GM21786 (cell line): Measurements from ENCODE around the gene PLCB2.

Experiments used
- ATAC-seq: cut with Tn5 transposase; IDR thresholded peaks from one replicate; pipeline ENCODE4 v1.9.1; 2021; ENCODE audit not compliant: unreplicated experiment

Gene PLCB2, protein sequence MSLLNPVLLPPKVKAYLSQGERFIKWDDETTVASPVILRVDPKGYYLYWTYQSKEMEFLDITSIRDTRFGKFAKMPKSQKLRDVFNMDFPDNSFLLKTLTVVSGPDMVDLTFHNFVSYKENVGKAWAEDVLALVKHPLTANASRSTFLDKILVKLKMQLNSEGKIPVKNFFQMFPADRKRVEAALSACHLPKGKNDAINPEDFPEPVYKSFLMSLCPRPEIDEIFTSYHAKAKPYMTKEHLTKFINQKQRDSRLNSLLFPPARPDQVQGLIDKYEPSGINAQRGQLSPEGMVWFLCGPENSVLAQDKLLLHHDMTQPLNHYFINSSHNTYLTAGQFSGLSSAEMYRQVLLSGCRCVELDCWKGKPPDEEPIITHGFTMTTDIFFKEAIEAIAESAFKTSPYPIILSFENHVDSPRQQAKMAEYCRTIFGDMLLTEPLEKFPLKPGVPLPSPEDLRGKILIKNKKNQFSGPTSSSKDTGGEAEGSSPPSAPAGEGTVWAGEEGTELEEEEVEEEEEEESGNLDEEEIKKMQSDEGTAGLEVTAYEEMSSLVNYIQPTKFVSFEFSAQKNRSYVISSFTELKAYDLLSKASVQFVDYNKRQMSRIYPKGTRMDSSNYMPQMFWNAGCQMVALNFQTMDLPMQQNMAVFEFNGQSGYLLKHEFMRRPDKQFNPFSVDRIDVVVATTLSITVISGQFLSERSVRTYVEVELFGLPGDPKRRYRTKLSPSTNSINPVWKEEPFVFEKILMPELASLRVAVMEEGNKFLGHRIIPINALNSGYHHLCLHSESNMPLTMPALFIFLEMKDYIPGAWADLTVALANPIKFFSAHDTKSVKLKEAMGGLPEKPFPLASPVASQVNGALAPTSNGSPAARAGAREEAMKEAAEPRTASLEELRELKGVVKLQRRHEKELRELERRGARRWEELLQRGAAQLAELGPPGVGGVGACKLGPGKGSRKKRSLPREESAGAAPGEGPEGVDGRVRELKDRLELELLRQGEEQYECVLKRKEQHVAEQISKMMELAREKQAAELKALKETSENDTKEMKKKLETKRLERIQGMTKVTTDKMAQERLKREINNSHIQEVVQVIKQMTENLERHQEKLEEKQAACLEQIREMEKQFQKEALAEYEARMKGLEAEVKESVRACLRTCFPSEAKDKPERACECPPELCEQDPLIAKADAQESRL

DNA sequence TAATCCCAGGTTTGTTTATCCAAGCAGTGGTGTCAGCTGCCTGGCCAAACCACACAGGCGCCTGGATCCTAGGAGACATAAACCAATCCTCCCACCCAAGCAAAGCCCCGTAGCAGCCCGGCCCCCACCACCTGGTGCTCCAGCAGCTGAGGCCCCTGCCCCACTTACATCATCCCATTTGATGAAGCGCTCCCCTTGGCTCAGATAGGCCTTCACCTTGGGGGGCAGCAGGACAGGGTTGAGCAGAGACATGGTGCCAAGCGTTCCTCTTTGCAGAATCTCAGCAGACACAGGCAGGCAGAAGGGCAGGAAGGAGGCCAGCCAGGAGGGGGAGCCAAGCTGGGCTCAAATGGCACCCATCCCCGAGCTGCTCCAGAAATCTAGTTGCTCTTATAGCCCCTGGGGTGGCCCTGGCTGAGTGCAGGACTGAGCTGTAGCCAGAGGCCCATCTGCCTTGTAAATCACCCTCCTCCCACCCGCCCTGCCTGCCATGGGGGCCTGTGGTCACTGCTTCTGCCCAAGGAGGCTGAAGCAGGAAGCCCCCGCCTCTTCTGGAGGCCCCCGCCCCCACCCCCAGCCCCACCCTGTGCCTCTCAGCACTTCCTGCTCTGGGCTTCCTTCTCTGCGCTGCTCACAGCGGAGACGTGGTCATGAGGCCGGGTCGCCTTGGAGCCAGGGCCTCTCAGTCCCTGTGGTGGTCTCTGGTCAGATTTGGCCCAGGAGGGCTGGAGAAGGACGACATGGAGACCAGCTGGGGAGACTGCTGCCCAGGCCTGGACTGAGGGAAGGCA, at the start of gene PLCB2:
Gene PLCB2, minus strand, starts transcription at position 515 of the 791 bp plus-strand sequence. Its CDS starts 263 bp downstream, at position 252.
- peak; percentile 54 for ATAC-seq

DNA sequence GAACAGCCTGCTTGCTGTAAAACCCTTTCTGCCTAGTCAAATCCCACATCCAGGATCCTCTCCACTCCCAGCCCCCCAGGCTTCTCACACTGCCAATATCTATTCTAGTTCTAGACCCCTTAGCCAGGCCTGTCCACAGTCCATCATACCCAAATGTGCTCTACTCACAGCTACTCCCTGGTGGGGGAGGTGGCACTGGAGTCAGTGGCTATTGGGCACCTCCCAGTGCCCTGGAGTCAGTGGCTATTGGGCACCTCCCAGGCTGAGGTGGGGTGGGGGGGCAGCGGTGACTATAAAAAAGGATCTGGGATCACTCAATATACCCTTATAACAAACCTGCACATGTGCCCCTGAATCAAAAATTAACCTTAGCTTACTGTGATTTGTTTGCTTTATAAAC, 49.5 kb upstream of the PLCB2 start:
- ATAC-seq: no peak

DNA sequence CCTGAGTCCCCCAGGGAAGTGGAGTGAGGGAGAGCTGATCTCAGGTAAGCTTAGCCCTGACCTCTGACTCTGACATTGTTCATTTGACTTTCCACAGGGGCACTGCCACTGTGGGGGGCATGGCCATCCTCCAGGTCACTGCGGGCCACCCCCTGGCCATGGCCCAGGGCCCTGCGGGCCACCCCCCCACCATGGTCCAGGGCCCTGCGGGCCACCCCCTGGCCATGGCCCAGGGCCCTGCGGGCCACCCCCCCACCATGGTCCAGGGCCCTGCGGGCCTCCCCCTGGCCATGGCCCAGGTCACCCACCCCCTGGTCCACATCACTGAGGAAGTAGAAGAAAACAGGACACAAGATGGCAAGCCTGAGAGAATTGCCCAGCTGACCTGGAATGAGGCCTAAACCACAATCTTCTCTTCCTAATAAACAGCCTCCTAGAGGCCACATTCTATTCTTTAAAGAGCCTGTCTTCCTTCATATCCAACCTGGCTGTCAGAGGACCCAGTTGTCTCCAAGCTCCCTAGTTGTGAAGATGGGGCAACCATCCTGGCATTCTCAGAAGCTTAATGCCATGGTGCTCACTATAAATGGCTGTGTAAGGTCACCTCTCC, 48.3 kb upstream of the PLCB2 start:
- no peak for ATAC-seq

DNA sequence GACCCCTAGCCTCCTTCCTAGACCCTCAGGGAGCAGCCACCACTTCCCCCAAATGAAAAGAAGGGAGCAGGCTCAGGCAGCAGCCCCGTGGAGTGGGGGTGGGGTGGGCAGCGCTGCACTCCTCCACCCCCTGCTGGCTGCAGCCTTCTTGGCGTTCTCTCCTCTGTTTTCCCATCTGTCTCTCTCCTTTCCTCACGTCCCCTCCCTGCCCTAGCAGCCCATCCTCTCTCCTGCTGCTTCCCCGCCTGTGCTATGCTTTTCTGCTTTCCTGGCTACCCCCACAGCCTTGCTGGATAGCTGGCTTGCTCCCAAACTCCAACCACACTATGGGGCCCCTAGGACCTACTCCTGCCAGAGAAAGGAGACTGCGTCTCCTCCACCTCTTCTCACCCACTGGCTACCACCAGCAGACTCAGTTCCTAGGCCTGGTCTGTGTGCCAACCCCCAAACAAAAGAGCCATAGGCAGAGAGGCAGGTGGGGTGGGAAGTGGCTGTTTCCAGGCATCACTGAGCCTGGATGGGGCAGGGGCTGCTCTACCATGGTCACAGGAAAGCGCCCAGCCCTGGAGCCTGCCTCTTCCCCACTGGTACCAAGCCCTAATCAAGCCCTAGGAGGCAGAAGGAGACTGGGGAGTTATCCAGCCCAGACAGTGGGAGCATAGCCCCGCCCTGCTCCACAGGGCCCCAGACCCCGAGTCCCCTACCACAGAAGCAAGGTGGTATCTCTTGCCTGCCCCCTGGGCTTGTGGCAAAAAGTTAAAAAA, 46.9 kb upstream of the PLCB2 start:
- no peak for ATAC-seq

DNA sequence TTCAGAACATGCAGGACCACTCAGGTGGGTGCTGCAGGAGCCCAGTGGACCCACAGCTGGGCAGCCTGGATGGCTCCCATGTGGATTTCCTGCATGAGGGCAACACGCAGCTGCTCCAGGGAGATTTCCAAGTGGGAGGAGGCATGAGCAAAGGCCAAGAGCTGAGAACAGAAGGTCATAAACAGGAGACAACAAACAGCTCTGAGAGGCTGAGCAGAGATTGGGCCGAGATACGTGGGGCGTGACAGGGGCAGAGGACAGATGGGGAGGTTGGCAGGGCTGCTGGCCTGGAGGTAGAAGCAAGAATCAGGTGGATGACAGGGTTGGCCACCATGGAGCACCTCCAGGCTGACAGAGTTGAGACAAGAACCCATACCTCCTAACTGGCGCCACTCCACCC, 46.0 kb upstream of the PLCB2 start:
- ATAC-seq: no peak

DNA sequence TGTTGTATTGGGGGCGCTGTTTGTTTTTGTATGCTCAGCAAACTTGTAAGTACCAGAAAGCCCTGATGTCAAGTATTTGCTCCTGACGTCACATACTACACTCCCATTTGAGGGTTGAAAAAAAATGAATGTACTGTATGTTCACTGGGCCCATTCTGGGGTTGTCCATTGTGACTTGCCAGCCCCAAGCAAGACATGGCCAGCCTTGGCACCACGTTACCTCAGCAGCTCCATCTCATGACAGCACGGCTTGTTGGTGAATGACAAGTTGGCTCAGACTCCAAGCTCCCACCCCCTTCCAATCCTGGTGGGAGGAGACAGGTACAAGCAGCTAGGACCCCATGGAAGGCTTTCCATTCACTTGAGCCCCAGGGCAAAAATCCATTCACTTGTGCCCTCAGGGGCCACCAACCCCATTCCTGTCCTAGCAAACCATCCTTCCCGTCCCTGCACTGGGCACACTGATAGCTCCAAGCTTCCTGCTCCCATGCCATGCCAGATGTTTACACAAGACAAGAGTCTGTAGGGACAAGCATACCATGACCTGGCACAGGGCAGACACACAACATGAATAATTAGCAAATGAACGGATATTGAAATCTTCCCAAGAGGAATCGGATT, 44.7 kb upstream of the PLCB2 start:
- no peak for ATAC-seq

DNA sequence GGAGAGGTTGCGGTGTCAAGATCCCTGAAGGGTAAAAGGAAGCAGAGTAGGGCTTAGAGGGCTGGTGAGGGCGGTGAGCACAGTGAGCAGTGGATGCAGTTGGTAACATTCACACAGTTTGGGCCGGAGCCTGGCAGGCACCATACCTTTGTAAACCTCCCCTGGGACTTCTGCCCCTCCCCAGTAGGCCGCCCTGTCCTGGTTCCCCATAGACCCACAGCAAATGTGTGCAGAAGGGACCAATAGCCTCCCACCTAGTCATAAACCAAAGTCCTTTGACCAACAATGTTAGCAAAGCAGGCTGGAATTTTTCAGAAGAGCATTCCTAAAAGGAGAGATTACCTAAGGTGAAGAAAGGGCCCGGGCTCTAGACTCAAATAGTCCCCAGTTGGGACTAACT, 41.4 kb upstream of the PLCB2 start:
- no peak for ATAC-seq

DNA sequence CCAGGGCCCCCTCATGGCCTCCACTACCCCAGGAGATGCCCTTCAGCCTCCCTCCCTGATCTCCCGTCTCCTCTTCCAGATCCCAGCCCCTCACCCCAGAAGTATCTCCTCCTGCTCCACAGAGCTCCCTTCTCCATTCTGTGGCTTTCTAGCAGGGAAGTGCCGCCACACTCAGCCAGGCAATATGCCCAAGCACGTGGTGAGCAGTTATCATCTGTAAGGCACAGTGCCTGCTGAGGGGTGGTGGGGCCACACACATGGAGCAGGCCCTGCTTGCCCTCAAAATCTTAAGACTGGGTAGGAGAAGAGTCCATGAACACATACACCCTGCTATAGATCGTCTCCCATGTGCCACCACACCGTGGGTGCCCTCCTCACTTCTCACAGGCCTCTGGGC, 40.7 kb upstream of the PLCB2 start:
- ATAC-seq: no peak

DNA sequence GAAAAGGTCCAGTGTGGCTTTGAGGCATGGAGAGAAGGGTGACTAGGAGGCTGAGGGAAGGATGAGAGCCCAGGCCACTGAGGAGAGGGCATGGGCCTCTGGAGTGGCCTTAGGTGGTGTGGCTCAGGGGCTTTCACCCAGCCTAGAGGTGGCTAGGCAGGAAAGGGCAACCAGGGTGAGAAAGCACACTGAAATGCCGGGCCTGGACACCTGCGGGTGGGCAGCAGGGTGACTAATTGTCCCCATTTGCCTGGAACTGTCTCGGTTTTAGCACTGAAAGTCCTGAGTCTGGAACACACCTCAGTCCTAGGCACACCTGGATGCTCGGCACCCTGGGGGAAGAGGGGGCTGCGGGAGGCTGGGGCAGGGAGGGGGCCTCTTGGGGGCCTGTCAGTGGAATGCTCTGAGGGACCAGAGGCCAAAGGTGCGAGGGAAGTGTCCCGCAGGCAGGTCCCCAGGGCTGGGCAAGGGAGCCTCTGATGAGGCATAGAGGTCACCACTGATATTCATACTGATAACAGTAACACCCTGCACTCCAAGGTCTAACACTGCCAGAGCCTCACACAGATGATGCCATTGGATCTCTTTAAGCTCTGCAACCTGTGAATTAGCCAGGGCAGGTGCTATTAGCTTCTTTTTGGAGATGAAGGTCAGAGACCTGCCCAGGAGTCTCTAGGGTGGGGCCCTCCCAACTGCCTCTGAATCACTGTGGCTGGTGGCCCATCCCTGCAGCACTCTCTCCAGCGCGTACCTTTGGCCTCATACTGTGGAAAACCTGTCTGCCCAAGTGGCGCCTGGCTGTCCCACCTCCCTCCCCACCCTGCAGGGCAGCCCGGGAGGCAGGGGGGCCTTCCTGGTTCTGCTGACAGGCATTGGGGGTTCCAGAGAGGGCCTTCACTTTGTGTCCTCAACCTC, 40.1 kb upstream of the PLCB2 start:
- ATAC-seq: no peak

DNA sequence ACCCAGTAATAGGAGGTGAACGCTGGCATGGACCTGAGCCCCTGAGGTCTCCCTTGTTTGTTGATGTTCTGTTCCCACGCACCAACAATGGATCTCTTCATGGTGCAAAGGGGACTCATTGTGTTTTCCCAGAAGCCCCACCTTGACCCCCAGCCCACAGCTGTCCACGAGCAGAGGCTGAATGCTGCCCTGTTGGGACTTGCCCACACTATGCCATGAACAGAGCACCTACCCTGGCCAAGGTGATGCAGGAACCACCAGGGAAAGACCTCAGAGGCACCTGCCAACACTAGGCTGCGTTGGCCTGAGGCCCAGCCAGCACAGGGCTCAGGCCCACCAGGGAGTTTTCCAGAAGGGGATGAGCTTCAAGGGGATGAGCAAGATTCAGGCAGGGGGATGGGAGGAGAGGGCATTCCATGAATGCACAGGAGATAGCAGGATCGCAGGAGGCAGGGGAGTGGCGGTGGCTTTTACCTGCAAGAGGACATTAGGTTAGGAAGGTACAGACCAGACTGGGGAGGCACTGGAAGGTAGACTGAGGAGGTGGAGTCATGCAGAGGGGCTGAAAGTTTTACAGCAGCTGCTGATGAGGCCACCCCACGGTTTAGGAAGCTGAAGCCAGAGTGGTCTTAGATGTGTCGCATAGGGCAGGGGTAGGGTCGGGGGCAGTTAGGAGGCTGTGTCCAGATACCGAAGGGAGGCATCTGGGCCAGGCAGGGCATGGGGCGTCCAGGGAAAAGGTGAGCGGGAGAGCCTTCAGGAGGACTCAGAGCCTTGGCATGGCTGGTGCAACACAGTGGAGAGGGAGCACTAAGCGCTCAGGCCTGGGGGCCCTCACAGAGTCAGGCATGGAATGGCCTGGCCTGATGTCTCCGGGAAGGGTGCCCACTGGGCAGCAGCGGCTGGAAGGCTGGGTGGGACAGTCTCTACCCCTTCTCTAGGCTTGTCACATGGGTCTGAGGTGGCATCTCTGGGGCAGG, 39.1 kb upstream of the PLCB2 start:
- no peak for ATAC-seq

DNA sequence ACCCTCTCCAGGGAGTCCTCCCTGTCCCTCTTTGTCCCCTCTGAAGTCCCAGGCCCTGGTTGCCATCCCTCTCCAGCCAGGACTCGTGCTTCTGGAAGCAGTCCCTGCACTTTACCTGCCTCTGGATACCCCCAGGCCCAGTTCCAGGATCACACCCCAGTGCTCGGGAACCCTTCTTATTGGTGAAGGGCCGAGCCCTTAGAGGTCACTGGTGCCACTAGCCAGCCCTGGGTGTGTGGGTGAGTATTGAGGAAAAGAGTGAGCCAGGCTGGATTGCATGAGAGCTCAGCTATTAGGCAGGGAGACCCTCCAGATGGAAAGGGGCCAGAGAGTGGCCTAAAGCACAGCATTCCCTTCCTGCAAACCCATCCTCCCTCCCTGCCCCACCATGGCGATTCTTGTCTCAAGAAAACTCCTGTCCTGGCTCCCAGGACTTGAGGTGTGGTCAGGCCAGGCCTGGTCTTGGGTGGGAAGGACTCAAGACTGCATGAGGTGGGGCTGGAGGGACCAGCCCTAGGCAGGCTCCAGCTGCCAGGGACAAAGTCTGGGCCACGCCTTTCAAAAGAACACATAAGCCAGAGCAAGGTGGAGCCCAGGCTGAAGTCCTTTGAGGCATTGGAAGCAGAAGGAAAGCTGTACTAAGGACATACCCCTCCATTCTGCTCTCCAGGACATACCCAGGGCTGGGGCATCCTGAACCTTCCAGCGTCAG, 38.3 kb upstream of the PLCB2 start:
- ATAC-seq: no peak

DNA sequence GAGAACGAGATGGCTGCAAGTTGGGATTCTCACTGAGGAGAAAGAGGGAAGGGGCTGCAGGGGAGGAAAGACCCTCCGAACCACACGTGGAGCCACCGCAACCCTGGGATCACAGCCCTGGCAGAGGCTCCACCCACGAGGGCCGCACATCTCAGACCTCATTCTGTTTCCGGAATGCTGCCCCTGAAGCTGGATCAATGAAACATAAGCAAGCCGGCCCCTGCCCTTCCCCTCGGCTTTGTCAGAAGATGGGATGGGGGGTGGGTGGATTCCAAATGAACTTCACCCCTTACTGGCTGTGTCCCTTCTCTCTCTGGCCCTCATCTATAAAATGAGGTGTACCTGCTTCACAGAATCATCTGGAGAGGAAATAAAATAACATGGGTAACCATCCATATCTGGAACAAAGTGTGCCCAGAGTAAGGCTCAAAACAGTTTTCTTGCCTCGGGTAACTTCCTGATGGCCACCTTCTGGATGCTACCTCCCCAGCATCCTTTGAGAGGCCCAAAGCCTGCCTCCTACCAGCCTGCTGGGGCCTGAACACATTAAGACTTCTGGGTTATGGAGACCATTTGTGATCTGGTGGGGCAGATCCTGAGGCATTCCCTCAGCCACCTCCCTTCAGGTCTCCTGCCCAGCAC, 37.6 kb upstream of the PLCB2 start:
- ATAC-seq: no peak

DNA sequence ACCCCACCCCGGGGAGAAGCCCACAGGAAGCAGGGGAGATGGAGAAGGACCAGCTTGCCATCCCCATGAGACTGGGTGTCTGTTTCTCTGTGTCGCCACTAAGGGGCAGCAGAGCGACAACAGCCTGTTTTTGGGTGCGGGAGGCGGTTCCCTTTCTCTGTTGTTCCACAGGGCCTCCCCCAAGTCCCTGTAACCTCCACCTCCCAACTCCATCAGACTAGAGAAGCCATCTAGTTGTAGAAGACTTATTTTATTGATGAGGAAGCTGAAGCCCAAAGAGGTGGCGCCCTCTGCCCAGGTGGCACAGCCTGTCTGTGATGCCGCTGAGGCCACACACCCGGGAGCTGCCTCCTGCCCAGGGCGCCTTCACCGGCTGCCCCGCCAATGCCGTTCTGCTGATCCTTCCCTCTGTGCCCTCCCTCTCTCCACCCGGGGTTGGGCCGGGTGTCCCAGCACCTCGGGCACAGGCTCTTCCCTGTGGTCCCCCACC, 36.9 kb upstream of the PLCB2 start:
- no peak for ATAC-seq

DNA sequence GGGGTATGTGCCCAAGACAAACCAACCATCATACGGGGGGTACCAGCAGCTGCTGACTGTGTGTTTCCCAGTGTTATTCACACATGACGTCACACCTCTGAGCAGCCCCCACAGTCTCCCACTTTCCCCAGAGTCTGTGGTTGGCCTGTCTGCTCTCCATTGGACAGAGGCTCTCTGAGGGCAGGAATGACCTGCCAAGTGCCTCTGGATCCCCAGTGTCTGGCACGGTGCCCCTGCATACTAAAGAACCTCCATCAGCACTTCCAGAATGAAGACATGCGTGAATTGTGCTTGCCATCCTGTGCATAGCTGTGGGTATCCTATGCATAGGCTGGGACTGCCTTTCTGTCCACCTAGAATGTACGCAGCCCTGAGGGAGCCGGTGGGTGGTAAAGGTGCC, 36.5 kb upstream of the PLCB2 start:
- ATAC-seq: no peak

DNA sequence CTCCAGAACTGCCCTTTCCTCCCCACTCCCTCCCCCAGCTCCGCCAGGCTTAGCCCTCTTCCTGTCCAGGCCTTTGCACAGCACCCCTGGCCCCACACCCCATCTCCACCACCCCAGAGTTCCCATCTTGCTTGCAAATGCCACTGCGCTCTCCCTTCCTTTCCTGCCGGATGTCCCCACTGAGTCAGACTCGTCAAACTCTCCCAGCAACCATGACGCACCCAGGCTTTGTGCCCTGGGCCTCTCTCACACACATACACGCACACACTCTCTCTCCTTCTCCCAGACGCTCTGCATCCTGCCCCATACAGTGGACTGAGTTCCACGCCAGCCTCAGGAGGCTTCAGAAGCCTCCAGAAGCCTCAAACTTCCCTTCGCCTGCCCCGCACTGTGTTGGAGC, 35.8 kb upstream of the PLCB2 start:
- ATAC-seq: no peak
